MM.1S (cell line): ENCODE measurements around the gene TGFB2.

ENCODE experiments used
- EZH2 ChIP-seq: fragments of 300-600 bp; sonication (generic); optimal IDR thresholded peaks from 2 replicates; pipeline ENCODE3; 2017; ENCODE audit warnings: low read depth, mild to moderate bottlenecking, antibody characterized with exemption, low read length, mixed read lengths
- EZH2phosphoT487 ChIP-seq: fragments of 300-600 bp; sonication (generic); IDR thresholded peaks from 2 replicates; pipeline ENCODE4 v1.6.1; 2018; ENCODE audit warnings: antibody characterized with exemption, low read length
- TF ChIP-seq, protein P1 (sequence below): fragments of 300-600 bp; sonication (generic); IDR thresholded peaks from 2 replicates; pipeline ENCODE4 v1.5.1; 2016; ENCODE audit warnings: antibody characterized with exemption, low read length, mixed read lengths

DNA sequence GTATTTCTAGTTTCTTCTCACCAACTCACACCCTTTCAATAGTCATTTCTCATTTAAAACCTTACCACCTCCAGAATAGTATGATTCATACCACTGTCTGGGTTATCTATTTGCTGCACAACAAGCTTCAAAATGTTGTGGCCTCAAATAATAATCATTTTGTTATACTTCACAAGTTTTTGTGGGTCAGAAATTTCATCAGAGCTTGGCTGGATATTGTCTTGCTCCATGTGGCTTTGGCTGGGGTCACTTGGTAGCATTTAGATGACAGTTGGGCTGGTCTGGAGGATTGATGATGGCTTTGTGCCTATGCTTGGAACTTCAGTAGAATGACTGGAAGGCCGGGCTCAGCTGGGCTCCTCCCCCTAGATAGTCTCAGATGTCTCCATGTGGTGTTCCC is 66.0 kb downstream of the TGFB2 start:
- TF ChIP-seq EZH2 (no peak), EZH2phosphoT487 (no peak)
- TF ChIP-seq, protein P1, sequence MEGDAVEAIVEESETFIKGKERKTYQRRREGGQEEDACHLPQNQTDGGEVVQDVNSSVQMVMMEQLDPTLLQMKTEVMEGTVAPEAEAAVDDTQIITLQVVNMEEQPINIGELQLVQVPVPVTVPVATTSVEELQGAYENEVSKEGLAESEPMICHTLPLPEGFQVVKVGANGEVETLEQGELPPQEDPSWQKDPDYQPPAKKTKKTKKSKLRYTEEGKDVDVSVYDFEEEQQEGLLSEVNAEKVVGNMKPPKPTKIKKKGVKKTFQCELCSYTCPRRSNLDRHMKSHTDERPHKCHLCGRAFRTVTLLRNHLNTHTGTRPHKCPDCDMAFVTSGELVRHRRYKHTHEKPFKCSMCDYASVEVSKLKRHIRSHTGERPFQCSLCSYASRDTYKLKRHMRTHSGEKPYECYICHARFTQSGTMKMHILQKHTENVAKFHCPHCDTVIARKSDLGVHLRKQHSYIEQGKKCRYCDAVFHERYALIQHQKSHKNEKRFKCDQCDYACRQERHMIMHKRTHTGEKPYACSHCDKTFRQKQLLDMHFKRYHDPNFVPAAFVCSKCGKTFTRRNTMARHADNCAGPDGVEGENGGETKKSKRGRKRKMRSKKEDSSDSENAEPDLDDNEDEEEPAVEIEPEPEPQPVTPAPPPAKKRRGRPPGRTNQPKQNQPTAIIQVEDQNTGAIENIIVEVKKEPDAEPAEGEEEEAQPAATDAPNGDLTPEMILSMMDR, result no peak
